ENCODE results near the gene MAMSTR. TPM values are rescaled to one million over a fixed set of nuclear protein-coding genes. Genes with fewer than 3 reads are reported as not detected.

Gene MAMSTR
- total and polyA plus RNA-seq, 9 of the 15 experiments (the other 6 are each of a cell fraction or from before 2014, with no cell fraction given): 0.08 to 1.00 (median 0.40) TPM; not detected in 1

DNA sequence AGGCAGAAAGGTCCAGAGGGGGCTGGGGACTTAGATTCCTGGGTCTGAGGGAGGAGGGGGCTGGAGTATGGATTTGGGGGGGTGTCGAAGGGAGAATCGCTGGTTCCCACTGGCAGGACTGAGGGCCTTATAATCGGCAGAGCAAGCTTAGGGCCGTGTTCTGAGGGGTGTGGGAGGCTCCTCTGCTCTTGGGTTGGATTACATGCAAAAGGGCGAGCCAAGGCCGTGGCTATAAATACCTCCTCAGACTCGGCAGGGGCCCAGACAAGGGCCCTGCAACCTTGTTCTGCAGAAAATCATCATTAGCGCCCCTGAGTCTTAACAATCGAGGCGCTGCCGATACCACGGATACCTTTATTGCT, 707 bp upstream of the MAMSTR start (continued):
- TF ChIP-seq ATF4 (CRISPR knock-in tag; IDR thresholded peaks at IDR 0.05) (no peak), L3MBTL2 (IDR thresholded peaks at IDR 0.05) (no peak), ZNF24 (IDR thresholded peaks at IDR 0.05) (no peak), JUND (IDR thresholded peaks at IDR 0.05; ENCODE audit: borderline replicate concordance, low read depth, low read length) (no peak), JUND (tag; IDR thresholded peaks at IDR 0.05; ENCODE audit: borderline replicate concordance, low read depth, low read length) (no peak), VEZF1 (CRISPR knock-in tag; IDR thresholded peaks at IDR 0.05) (no peak), MEF2D (tag; conservative IDR thresholded peaks at IDR 0.05; ENCODE audit: low read depth) (0 out of 2 replicates have a peak, but pooled peaks have one; percentile 29), MED1 (CRISPR knock-in tag; IDR thresholded peaks at IDR 0.05; ENCODE audit: borderline replicate concordance) (no peak), SMARCA4 (IDR thresholded peaks at IDR 0.05) (no peak), MECOM (CRISPR knock-in tag; IDR thresholded peaks at IDR 0.05) (no peak), RFX7 (CRISPR knock-in tag; IDR thresholded peaks at IDR 0.05) (no peak), TRIM24 (IDR thresholded peaks at IDR 0.05) (no peak), ZNF232 (CRISPR knock-in tag; IDR thresholded peaks at IDR 0.05) (no peak), ZNF398 (CRISPR knock-in tag; IDR thresholded peaks at IDR 0.05) (no peak), THAP7 (CRISPR knock-in tag; IDR thresholded peaks at IDR 0.05) (no peak), SP1 (CRISPR knock-in tag; IDR thresholded peaks at IDR 0.05) (no peak), ZKSCAN1 (IDR thresholded peaks at IDR 0.05; ENCODE audit: low read depth, low read length) (no peak), PHF8 (IDR thresholded peaks at IDR 0.05; ENCODE audit: borderline replicate concordance, low read length) (peak; percentile 30; the same call in 1 of the 2 replicates)
- TF ChIP-seq, protein P1, sequence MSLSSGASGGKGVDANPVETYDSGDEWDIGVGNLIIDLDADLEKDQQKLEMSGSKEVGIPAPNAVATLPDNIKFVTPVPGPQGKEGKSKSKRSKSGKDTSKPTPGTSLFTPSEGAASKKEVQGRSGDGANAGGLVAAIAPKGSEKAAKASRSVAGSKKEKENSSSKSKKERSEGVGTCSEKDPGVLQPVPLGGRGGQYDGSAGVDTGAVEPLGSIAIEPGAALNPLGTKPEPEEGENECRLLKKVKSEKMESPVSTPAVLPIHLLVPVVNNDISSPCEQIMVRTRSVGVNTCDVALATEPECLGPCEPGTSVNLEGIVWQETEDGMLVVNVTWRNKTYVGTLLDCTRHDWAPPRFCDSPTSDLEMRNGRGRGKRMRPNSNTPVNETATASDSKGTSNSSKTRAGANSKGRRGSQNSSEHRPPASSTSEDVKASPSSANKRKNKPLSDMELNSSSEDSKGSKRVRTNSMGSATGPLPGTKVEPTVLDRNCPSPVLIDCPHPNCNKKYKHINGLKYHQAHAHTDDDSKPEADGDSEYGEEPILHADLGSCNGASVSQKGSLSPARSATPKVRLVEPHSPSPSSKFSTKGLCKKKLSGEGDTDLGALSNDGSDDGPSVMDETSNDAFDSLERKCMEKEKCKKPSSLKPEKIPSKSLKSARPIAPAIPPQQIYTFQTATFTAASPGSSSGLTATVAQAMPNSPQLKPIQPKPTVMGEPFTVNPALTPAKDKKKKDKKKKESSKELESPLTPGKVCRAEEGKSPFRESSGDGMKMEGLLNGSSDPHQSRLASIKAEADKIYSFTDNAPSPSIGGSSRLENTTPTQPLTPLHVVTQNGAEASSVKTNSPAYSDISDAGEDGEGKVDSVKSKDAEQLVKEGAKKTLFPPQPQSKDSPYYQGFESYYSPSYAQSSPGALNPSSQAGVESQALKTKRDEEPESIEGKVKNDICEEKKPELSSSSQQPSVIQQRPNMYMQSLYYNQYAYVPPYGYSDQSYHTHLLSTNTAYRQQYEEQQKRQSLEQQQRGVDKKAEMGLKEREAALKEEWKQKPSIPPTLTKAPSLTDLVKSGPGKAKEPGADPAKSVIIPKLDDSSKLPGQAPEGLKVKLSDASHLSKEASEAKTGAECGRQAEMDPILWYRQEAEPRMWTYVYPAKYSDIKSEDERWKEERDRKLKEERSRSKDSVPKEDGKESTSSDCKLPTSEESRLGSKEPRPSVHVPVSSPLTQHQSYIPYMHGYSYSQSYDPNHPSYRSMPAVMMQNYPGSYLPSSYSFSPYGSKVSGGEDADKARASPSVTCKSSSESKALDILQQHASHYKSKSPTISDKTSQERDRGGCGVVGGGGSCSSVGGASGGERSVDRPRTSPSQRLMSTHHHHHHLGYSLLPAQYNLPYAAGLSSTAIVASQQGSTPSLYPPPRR (CRISPR knock-in tag; IDR thresholded peaks at IDR 0.05; ENCODE audit: borderline replicate concordance): no peak
- TF ChIP-seq, protein P2, sequence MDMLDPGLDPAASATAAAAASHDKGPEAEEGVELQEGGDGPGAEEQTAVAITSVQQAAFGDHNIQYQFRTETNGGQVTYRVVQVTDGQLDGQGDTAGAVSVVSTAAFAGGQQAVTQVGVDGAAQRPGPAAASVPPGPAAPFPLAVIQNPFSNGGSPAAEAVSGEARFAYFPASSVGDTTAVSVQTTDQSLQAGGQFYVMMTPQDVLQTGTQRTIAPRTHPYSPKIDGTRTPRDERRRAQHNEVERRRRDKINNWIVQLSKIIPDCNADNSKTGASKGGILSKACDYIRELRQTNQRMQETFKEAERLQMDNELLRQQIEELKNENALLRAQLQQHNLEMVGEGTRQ (CRISPR knock-in tag; IDR thresholded peaks at IDR 0.05): no peak

All from K562 (cell line).